H1 (cell line): ENCODE results near the gene LDLRAD4. TPM values are rescaled to one million over a fixed set of nuclear protein-coding genes. Genes with fewer than 3 reads are reported as not detected.

Source experiments
- BRCA1 ChIP-seq: IDR thresholded peaks from 2 replicates; pipeline ENCODE4 v1.6.1; 2012; ENCODE audit warnings: low read depth, low read length, improper control_type of control experiment
- CTBP2 ChIP-seq: IDR thresholded peaks from 2 replicates; pipeline ENCODE4 v1.7.0; 2011; ENCODE audit warnings: borderline replicate concordance, mild to moderate bottlenecking, moderate library complexity, mixed read lengths, low read length; ENCODE audit not compliant: insufficient read depth, insufficient read length
- JUND ChIP-seq: IDR thresholded peaks from 2 replicates; pipeline ENCODE4 v1.6.1; 2011; ENCODE audit warnings: mild to moderate bottlenecking, improper control_type of control experiment, low read length
- KDM1A ChIP-seq: fragments of 200-600, 300-600 bp; sonication (generic); IDR thresholded peaks from 2 replicates; pipeline ENCODE4 v1.7.1; 2016; ENCODE audit warnings: mild to moderate bottlenecking, low read length, borderline replicate concordance
- MAFK ChIP-seq: IDR thresholded peaks from 2 replicates; pipeline ENCODE4 v1.6.1; 2012; ENCODE audit warnings: low read depth, mild to moderate bottlenecking, improper control_type of control experiment, low read length
- SIN3A ChIP-seq, 2 experiments: IDR thresholded peaks in 1 of 2; conservative IDR thresholded peaks in 1 of 2; 2 replicates each; pipeline ENCODE4 v1.6.1; 2011 to 2012; ENCODE audit warnings: low read length in 2 of 2, improper control_type of control experiment in 1 of 2, low read depth in 1 of 2, mild to moderate bottlenecking in 1 of 2
- polyA plus RNA-seq, 7 experiments: library from polyadenylated mRNA; depleted of rRNA in 3 of 7; stranded (reverse) in 5 of 7; unstranded in 2 of 7; fragments of >200 nt in 5 of 7; fragments of 200-250 nt in 2 of 7; gene quantifications; 1 replicate in 5 of 7; 2 replicates in 1 of 7; 4 replicates in 1 of 7; pipeline versions ENCODE4 v1.2.1 to v1.2.3, GENCODE V29; 2011 to 2013; ENCODE audit warnings: missing spikeins in 2 of 7, mixed read lengths in 2 of 7
- total RNA-seq: library from RNA; stranded (reverse); fragmentation: NEBNext Ultra II Directional; extraction: Animal tissue kit (Norgen Biotek cat#: 25700); gene quantifications from 2 replicates; pipeline ENCODE4 v1.2.1, GENCODE V29; 2021

Gene LDLRAD4
- total and polyA plus RNA-seq, 2 of the 8 experiments (the other 6 are each of a cell fraction or from before 2014, with no cell fraction given): 0.77 to 1.4 TPM

DNA sequence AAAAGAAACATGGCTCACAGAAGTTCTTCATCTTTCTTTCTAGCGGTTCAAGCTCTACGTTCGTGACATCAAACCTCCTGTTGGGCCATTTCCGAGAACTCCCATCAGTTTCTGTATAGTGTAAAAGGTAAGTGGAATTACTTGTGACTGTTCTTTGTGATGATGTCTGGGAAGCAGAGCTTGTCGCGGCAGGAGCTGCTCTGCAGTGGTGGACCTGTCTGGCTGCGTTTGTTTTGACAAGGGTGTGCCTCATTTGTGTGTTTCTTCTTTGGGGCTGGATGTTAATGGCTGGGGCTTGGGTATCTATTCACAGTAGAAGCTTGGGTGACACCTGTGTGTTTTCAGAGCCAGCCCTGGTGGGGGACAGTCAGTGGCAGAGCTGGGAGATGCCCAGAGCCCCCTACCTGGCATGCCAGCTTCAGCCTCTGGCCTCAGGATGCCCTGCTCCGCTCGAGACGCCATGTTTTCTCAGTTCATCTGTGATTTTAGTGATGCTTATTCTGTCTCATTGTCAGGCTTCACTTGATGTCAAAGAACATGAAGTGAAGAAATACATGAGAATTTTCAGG lies 59.6 kb downstream of the LDLRAD4 start (continued):
- TF ChIP-seq SIN3A (conservative IDR thresholded peaks at IDR 0.05 in 1 of 2, IDR thresholded peaks at IDR 0.05 in 1 of 2; ENCODE audit: low read depth in 1 of 2, low read length in 2 of 2): no peak
- TF ChIP-seq CTBP2: no peak
- no peak for TF ChIP-seq JUND
- TF ChIP-seq MAFK: no peak
- no peak for TF ChIP-seq BRCA1
- TF ChIP-seq KDM1A: no peak
- TF ChIP-seq, all 59 proteins: peak for 0
